PC-3 (cell line): ENCODE data around the gene HBS1L. TPM values are rescaled to one million over a fixed set of nuclear protein-coding genes. Genes with fewer than 3 reads are reported as not detected.

Experiments
- ATAC-seq: fragments of 200-7000 bp; cut with Tn5 transposase; 2 replicates; pipeline ENCODE4 v1.9.1; 2020; ENCODE audit warnings: mild to moderate bottlenecking, moderate library complexity
- BruUV-seq: library from RNA; stranded (reverse); fragments of 400-500 nt; replicated peaks from 2 replicates; lab custom pipeline; 2021; lab: Mats Ljungman, UMichigan
- CTCF ChIA-PET: fragments of 300-600 bp; sonication (Branson Sonifier 250); formaldehyde crosslinking; loops from one replicate; lab custom pipeline; 2022; ENCODE audit warnings: antibody characterized with exemption; lab: Charles Lee
- POLR2A ChIA-PET: fragments of 300-600 bp; sonication (Branson Sonifier 250); formaldehyde crosslinking; loops from one replicate; lab custom pipeline; 2022; ENCODE audit warnings: antibody characterized with exemption; ENCODE audit not compliant: unreplicated experiment; lab: Charles Lee
- DNase-seq: peaks from one replicate; pipeline ENCODE4 v3.0.0-alpha.2; 2015
- H2AFZ ChIP-seq: fragments of 300-600 bp; sonication (generic); 2 replicates; pipeline ENCODE4 v1.6.0; 2016; ENCODE audit warnings: antibody characterized with exemption, low read length
- H3F3A ChIP-seq: fragments of 300-600 bp; sonication (generic); one replicate; pipeline ENCODE4 v1.6.0; 2017; ENCODE audit warnings: antibody characterized with exemption, low read length, control low read depth, mild to moderate bottlenecking; ENCODE audit not compliant: unreplicated experiment
- H3K27ac ChIP-seq: fragments of 300-600 bp; sonication (generic); 2 replicates; pipeline ENCODE4 v1.5.1; 2016; ENCODE audit warnings: mild to moderate bottlenecking, low read length
- H3K27me3 ChIP-seq: fragments of 300-600 bp; sonication (generic); 2 replicates; pipeline ENCODE4 v1.6.1; 2016; ENCODE audit warnings: low read length, mixed read lengths
- H3K36me3 ChIP-seq: fragments of 300-600 bp; sonication (generic); 2 replicates; pipeline ENCODE4 v1.6.1; 2016; ENCODE audit warnings: low read depth, mixed run types, low read length, mixed read lengths
- H3K4me1 ChIP-seq: fragments of 300-600 bp; sonication (generic); 2 replicates; pipeline ENCODE4 v1.5.1; 2016; ENCODE audit warnings: low read length; ENCODE audit not compliant: insufficient read depth
- H3K4me2 ChIP-seq: fragments of 300-600 bp; sonication (generic); 2 replicates; pipeline ENCODE4 v1.6.0; 2016; ENCODE audit warnings: low read length
- H3K4me3 ChIP-seq: fragments of 300-600 bp; sonication (generic); 2 replicates; pipeline ENCODE4 v1.5.1; 2016; ENCODE audit warnings: mild to moderate bottlenecking, low read length, mixed read lengths
- H3K79me2 ChIP-seq: fragments of 300-600 bp; sonication (generic); 2 replicates; pipeline ENCODE4 v1.6.1; 2017; ENCODE audit warnings: low read length, mixed read lengths
- H3K9ac ChIP-seq: fragments of 300-600 bp; sonication (generic); 2 replicates; pipeline ENCODE4 v1.6.0; 2016; ENCODE audit warnings: mild to moderate bottlenecking, low read length
- H3K9me2 ChIP-seq: fragments of 300-600 bp; sonication (generic); replicated peaks from 2 replicates; pipeline ENCODE4 v1.6.1; 2016; ENCODE audit warnings: mixed run types, low read length, mixed read lengths
- H3K9me3 ChIP-seq: fragments of 300-600 bp; sonication (generic); 2 replicates; pipeline ENCODE4 v1.6.1; 2016; ENCODE audit warnings: low read length, mixed read lengths
- H4K20me1 ChIP-seq: fragments of 300-600 bp; sonication (generic); 2 replicates; pipeline ENCODE4 v1.6.1; 2016; ENCODE audit warnings: low read length, mixed read lengths
- EZH2 ChIP-seq: fragments of 300-600 bp; sonication (generic); IDR thresholded peaks from one replicate; pipeline ENCODE4 v1.6.1; 2017; ENCODE audit warnings: antibody characterized with exemption, mild to moderate bottlenecking, low read length; ENCODE audit not compliant: unreplicated experiment
- EZH2phosphoT487 ChIP-seq: fragments of 300-600 bp; sonication (generic); IDR thresholded peaks from 2 replicates; pipeline ENCODE4 v1.6.1; 2018; ENCODE audit warnings: mild to moderate bottlenecking, antibody characterized with exemption, low read length, borderline replicate concordance
- intact Hi-C: fragments of 100-400 bp; cut with micrococcal nuclease; formaldehyde crosslinking; loops from 2 replicates; pipeline ENCODE4 v1.9.0; 2023
- total RNA-seq: library from RNA; depleted of rRNA; stranded (reverse); fragments of >200 nt; gene quantifications from 2 replicates; pipeline ENCODE4 v1.2.3, GENCODE V29; 2014
- TF ChIP-seq, protein P1 (sequence below): fragments of 300-600 bp; sonication (generic); conservative IDR thresholded peaks from 2 replicates; pipeline ENCODE4 v1.5.1; 2017; ENCODE audit warnings: antibody characterized with exemption, low read depth, mild to moderate bottlenecking, low read length

The HBS1L gene
- total RNA-seq, 1 experiment from 2014 or later = 53.2 TPM

DNA sequence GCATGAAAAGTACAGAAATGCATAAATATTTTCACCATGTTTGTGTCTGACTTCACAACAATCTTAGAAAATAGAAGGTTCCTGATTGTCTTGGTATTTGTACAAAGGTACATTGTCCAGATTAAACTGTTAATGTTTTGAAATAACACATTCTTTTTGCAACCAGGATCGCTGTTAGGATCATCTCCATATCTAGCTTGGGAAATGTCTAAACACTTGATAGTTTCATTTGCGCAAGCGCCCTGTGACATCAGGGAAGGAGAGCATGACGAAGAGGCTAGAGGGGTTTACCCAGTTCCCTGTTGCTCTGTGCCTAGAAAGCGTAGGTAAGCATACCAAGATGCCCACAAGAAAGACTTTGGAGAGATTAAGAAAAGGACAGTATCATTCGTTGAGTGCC lies 124.2 kb downstream of the HBS1L start:
- ATAC-seq = no peak
- H3K27me3 ChIP-seq = no peaks in the 10 kb centered on the region
- no peak overlapping the region for H3K27ac ChIP-seq
- H3K36me3 ChIP-seq = no peaks in the 10 kb centered on the region
- H3K79me2 ChIP-seq = no peaks in the 10 kb centered on the region
- H4K20me1 ChIP-seq = no peaks in the 10 kb centered on the region
- H3K4me3 ChIP-seq = no peak overlapping the region
- no peaks in the 10 kb centered on the region for H3K9me2 ChIP-seq
- no peak overlapping the region for H3K9ac ChIP-seq
- DNase-seq = no peak
- ChIA-PET POLR2A (no interaction called here), CTCF (no interaction called here)
- H3K4me2 ChIP-seq = no peak overlapping the region
- no peaks in the 10 kb centered on the region for H3K4me1 ChIP-seq
- H3F3A ChIP-seq = no peaks in the 10 kb centered on the region
- no peak overlapping the region for H2AFZ ChIP-seq
- no TSS peak for BruUV-seq
- no peaks in the 10 kb centered on the region for H3K9me3 ChIP-seq
- intact Hi-C loops = no loop called here
- TF ChIP-seq EZH2 (no peak), EZH2phosphoT487 (no peak)
- TF ChIP-seq, protein P1, sequence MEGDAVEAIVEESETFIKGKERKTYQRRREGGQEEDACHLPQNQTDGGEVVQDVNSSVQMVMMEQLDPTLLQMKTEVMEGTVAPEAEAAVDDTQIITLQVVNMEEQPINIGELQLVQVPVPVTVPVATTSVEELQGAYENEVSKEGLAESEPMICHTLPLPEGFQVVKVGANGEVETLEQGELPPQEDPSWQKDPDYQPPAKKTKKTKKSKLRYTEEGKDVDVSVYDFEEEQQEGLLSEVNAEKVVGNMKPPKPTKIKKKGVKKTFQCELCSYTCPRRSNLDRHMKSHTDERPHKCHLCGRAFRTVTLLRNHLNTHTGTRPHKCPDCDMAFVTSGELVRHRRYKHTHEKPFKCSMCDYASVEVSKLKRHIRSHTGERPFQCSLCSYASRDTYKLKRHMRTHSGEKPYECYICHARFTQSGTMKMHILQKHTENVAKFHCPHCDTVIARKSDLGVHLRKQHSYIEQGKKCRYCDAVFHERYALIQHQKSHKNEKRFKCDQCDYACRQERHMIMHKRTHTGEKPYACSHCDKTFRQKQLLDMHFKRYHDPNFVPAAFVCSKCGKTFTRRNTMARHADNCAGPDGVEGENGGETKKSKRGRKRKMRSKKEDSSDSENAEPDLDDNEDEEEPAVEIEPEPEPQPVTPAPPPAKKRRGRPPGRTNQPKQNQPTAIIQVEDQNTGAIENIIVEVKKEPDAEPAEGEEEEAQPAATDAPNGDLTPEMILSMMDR = no peak

DNA sequence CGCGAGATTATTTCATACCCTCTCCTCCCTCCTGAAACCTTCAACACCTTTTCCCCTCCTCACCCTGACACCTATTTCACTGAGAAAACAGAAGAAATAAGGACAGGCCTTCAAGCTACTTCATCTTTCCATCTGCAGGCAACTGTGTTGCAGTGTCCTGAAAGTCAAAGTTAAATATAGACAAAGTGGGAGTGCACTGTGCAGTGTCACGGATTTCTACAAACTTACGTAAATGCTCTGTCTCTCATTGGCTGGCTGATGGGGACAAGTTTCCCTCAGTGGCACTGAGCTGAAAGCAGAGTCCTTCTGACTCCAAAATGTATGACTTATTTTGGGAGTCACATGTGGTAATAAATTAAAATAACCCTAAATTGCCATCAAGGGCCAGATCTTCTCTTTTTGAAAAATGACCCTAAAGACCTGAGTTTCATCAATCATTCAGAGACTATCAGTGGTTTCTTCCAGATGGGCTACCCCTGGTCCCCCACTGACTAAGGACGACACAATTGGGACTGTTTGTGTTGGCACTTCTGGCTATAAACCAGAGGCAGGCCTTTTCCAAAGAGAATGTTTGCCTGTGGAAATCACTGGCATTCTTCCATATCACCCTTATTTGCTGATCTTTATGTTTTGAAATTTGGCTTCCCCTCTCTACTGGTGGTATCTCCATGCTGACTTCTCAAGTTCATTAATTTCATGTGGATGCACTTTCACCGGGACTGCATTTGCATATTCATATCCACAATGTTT lies 126.3 kb downstream of the HBS1L start:
- no TSS peak for BruUV-seq
- no peaks in the 10 kb centered on the region for H3K9me3 ChIP-seq
- TF ChIP-seq EZH2 (no peak), EZH2phosphoT487 (no peak)
- TF ChIP-seq, protein P1 = no peak
- H2AFZ ChIP-seq = no peak overlapping the region
- H3F3A ChIP-seq = no peaks in the 10 kb centered on the region
- no peak for DNase-seq
- H3K4me3 ChIP-seq = no peak overlapping the region
- no peaks in the 10 kb centered on the region for H4K20me1 ChIP-seq
- no peak overlapping the region for H3K27ac ChIP-seq
- ChIA-PET POLR2A (interaction anchor here (0.5 kb wide), 1 partner anchor 783 kb away, joined by 16 read pairs; no protein-coding TSS in a partner anchor), CTCF (no interaction called here)
- H3K9me2 ChIP-seq = no peaks in the 10 kb centered on the region
- ATAC-seq = no peak
- no peaks in the 10 kb centered on the region for H3K4me1 ChIP-seq
- H3K79me2 ChIP-seq = no peaks in the 10 kb centered on the region
- H3K36me3 ChIP-seq = no peaks in the 10 kb centered on the region
- H3K4me2 ChIP-seq = no peak overlapping the region
- H3K27me3 ChIP-seq = no peaks in the 10 kb centered on the region
- no peak overlapping the region for H3K9ac ChIP-seq
- intact Hi-C loops = no loop called here

DNA sequence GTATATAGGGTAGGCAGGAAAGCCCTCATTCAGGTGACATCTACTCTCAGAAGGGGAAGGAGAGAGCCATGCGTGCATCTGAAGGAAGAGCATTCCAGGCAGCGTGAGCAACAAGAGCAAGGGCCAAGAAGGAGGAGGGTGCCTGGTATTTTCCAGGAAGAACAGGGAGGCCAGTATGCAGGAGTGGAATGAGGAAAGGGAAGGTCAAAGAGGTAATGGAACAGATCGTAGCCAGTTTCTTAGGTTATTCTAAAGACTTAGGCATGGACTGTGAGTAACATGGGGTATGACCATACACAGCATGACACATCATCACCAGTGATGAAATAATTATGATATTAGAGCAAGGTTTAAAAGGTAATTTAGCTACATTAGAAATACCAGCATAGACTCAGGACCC lies 128.8 kb downstream of the HBS1L start:
- ChIA-PET CTCF (no interaction called here), POLR2A (no interaction called here)
- H3K4me1 ChIP-seq = no peaks in the 10 kb centered on the region
- H3K79me2 ChIP-seq = no peaks in the 10 kb centered on the region
- H3K9me3 ChIP-seq = no peaks in the 10 kb centered on the region
- DNase-seq (no peak), ATAC-seq (no peak)
- H3K9me2 ChIP-seq = no peaks in the 10 kb centered on the region
- no TSS peak for BruUV-seq
- H3K9ac ChIP-seq = no peak overlapping the region
- TF ChIP-seq, protein P1 = no peak
- TF ChIP-seq EZH2phosphoT487 = no peak
- no peak for TF ChIP-seq EZH2
- no peaks in the 10 kb centered on the region for H3F3A ChIP-seq
- intact Hi-C loops = no loop called here
- no peaks in the 10 kb centered on the region for H3K36me3 ChIP-seq
- no peaks in the 10 kb centered on the region for H3K27me3 ChIP-seq
- no peak overlapping the region for H2AFZ ChIP-seq
- H4K20me1 ChIP-seq = no peaks in the 10 kb centered on the region
- H3K4me3 ChIP-seq = no peak overlapping the region
- no peak overlapping the region for H3K27ac ChIP-seq
- H3K4me2 ChIP-seq = no peak overlapping the region
